Cerebellar cortex (tissue), 1 donor: ENCODE measurements around the gene PIH1D1.

Experiments
- DNase-seq: peaks from one replicate; pipeline ENCODE4 v3.0.0-alpha.2; 2015; ENCODE audit warnings: low spot score

Gene PIH1D1

DNA sequence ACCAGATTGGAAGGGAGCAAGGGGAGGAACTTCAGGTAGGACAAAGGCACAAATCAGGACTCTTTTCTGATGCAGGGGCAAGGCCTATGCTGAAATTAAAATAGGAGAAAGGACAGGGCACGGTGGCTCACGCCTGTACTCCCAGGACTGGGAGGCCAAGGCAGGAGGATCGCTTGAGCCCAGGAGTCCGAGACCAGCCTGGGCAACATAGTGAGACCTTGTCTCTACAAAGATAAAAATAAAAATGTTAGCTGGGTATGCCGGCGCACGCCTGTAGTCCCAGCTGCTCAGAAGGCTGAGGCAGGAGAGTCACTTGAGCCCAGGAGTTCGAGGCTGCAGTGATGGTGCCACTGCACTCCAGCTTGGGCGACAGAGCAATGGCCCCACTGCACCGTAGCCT lies 15.9 kb downstream of the PIH1D1 start:
- DNase-seq = no peak

DNA sequence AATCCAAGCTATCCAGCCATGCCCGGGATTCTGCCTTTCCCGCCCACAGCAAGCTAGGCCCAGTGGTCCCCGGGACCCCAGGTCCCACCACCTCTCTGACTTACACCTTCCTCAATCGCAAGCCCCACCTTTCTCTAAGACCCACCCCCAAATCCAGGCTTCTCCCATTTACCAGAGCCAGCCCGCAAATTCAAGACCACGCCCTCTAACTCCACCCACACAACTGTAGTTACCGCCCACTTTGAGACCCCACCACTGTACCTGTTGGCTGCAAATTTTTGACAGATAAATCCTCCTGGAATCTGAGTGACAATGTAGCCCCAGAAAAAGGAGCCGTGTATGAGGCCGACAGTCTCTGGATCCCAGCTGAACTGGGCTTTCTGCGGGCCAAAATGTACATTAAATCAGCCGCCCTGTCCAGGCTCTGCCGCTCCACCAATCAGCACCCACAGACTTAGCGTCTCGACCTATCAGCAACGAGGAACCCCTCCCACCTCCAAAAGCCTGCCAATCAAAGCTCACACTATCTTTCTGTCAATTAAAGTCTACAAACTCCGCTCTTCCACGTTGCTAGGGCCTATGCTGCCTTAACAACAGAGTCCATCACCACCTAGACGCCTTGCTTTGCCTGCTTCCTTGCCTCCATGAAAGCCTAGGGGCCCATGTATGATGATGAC lies 16.6 kb downstream of the PIH1D1 start:
- peak; percentile 90 for DNase-seq

DNA sequence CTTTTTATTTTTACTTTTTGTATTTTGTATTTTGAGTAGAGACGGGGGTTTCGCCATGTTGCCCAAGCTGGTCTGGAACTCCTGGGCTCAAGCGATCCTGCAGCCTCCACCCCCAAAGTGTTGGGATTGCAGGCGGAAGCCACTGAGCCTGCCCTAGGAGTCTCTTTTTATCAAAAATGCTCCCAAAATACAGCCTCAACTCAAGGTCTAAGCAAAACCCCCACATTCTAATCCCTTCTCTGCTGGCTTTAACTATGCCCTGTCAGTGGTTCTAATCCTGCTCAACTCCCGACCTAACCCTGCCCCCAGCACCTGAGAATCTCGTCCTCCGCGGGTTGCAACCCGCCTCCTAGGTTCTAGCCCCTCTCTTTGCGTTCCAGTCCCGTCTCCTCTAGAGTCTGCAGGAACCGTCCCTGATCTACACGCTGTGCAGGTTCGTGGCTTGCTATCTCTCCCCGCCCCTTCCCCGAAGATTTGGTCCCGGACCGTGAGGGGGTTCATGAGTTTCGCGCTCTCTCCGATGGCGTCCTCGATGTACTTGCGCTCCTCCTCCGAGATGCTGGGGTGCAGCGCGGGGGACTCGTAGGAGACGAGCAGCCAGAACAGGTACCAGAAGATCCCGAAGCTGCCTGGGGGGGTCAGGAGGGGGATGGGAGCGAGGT lies 18.2 kb downstream of the PIH1D1 start:
- DNase-seq = no peak

DNA sequence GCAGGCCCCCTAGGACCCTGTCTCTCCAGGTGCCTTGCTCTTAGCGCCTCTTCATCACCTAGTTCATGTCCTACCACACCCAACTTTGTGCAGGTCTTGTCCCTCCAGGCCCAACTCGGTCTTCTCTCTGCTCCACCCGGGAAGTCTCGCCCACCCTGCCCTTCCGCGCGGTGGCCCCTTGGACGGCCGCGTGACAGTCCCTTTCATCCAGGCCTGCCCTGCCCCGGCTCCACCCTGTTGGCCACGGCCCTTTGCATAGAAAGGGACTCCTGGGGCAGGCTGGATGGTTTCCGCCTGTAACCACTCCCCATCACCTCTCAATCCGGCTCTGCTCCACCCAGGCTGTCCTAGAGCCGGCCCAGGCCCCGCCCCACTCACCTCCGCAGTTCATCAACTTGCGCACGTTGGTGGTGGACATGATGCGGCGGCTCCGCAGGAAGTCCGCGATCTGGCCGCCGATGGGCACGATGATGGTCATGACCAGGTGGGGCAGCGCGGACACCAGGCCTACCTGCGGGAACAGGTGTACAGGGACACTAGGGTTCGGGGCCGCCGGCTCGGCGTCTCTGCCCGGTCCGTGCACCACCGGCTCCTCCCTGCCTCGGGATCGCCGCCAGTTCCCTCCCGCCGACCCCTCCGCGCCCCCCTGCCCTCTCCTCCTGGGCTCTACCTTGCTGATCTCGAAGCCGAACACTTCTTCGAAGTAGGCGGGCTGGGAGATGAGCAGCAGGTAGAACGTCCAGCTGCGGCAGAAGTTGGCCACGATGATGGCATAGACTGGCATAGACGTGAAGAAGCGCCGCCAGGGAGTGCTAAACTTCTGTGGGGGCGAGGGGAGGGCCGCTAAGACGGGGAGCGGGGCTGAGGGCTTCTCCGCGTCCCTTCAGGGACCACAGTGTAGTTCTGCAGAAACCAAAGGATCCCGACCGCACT lies 19.2 kb downstream of the PIH1D1 start:
- DNase-seq = no peak

DNA sequence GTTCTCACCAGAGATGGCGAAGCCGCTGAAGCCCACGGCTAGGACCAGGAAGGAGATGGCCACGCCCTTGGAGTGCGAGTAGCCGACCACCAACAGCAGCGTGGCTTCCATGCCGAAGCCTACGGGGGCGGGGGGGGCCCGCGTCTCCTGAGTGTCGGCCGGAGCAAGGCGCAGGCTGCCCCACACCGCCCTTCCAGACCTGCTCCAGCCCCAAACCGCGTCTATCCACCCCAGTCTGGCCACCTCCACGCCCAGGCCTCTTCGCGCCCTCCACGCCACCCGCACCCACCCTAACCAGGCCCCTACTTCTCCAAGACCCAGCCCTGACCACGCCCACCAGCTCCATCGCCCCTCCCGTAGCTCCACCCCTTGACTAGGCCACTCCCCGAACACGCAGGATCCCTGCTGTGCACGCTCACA lies 20.3 kb downstream of the PIH1D1 start:
- DNase-seq = no peak

DNA sequence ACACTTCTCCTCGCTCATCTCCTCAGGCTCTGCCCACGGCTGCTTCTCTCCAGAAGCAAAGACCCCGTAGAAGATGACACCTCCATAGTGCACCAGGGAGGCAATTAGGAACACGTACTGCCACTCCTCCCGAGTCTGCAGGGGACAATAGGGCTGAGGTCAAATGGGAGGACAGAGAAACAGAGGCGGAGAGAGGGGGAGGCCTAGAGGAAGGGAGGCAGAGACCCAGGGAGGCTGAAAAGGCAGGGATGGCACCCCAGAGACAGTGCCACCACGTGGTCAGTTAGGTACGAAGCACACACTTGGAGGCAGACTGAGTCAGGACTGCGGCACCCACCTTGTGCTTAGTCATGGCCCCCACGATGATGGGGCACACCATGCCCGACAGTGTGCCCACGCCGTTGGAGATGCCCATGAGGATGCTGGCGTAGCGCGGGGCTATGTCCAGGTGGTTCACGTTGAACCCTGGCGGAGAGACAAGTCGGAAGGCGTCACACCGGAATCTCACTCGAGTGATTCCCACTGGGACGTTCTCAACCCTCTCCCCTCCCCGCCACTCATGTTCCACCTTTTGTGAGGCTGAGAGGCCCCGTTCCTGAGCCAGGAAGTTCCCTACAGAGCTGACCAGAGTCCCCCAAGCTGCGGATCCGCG lies 20.8 kb downstream of the PIH1D1 start:
- no peak for DNase-seq

DNA sequence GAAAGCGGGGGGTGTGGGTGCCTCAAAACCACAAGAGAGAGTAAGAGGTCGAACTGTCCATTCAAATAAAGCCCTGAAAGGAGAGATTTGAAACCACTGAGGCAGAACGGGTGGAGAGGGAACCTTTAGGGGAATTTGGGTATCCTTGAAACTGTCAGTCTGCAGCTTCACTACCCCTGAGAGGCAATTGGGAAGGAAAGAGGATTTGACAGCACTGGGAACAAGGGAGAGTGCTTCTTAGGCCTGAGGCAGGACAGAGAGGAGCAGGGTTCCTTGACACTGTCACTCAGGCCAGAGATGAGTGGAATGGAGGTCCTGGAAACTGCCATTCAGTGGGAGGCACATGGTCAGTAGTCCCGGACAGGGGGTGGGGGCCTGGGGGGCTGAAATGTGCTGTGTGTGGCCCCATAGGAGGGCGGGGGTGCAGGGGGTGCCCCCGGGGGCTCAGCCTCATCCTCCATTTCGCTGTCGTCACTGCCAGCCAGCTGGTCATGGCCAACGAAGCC lies 21.4 kb downstream of the PIH1D1 start:
- no peak for DNase-seq

DNA sequence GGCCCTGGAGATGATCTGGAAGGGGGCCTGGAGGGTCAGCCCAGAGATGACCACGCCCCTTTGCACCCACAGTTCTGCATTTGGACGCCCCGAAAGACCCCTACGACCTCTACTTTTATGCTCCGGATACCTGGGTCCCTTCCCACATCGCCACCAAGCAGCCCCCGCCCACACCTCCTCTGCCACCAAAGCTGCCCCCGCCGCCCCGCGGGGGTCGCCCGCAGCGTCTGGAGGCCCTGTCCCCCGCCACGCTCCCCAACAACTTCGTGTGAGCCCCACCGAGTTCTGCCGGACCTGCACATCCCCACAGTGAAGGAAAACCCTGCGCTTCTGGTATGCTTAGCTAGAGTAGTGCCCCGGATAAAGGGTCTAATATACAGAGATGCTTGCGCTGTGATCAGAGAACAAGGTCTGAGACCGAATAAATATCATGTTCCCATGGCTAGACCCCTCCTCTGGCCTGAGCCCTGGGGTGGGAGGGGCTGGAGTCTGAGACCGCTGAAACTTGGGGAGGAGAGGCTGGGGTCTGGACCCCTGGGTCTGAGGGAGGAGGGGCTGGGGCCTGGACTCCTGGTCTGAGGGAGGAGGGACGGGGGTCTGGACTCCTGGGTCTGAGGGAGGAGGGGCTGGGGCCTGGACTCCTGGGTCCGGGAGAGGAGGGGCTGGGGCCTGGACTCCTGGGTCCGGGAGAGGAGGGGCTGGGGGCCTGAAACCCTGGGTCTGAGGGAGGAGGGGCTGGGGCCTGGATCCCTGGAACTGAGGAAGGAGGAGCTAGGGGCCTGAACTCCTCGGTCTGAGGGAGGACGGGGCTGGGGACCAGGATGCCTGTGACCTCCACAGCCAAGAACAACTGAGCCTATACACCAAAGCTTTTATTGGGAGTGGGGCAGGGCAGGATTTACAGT lies 22.8 kb downstream of the PIH1D1 start:
- no peak for DNase-seq

DNA sequence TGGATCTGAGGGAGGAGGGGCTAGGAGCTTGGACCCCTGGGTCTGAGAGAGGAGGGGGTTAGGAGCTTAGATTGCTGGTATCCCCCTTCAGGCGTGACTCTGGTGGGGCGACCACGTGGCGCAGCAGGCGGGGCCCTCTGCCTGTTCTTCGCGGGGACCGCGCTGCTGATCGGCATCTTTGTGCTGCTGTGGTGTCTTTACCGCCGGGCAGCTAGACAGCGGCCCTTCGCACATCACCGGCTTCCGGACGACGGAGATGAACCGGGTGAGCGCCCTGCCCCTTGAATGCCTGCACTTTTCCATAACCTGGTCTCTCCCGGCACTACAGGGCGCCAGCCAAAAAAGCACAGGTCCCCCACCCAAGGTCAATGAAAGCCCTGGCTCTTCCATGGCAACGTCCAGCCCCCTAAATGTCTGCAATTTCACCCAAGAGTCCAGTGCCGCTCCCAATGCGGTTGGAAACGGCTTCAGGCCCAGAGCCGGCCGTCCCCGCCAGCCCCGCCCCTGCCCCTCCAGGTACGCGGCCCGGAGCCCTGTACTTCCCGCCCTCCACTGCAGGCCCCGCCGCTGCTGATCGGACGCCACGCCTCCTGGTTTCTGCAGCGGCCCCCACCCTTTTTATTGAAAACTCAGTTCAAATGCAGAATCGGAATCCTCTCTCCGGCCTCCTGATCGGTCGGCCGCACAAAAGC lies 23.6 kb downstream of the PIH1D1 start:
- no peak for DNase-seq

DNA sequence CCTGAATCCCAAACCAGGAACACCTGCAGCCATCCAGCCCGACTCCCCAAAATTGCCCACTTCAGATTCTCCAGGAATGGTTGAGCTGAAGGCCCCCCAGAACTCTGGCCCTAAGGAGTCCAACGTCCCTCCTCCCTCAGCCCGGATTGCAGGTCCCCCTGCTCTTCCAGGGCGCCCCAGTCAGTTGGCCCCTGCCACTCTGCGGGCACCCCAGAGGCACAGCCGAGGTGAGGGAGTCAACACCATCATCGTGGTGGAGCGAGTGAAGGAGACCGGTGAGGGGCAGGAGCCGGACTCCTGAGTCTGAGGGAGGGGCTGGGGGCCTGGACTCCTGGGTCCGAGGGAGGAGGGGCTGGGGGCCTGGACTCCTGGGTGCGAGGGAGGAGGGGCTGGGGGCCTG lies 24.3 kb downstream of the PIH1D1 start:
- no peak for DNase-seq

DNA sequence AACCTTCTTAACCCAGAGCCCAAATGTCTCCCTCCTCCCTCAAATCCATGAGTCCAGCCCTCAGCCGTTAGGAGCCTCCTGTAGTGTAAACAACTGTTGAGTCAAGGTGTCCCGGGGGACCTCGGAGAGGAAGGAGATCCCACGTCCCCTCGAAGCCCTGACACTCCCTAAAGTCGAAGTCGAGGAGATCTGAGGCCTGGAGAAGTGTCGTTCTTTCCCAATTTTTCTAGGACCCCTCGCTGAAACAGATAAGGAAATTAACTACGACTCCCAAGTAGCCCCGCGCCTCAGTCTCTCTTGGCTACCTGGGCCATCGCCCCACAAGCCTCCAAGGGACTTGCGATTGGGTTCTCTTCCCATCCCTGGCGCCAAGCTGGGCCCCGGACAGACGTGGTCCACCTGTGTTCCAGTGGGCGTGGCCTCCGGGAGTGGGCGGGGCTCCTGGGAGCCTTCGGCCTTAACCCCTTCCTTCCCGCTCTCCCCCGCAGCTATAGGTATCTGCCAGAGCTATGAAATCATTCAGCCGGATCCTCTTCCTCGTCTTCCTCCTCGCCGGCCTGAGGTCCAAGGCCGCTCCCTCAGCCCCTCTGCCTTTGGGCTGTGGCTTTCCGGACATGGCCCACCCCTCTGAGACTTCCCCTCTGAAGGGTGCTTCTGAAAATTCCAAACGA lies 25.6 kb downstream of the PIH1D1 start:
- peak; percentile 69 for DNase-seq

DNA sequence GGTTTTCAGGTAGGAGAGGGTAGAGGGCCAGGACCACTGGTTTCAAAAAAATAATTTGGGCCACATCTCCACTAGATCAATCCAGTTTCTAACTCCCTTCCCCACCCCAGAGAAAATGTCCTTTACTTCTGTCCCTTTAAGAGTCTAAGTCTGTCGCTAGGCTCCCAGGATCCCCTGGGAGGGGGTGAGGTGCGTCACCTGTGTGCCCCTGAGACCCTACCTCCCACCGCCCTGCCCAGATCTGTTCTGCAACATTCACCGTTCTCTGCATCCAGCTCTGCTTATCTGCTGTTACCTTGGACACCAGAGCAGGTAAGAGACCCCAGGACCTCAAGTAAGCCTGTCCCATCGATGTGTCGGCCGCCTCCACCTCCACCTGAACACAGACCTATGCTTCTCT lies 26.4 kb downstream of the PIH1D1 start, which contains the start of gene GFY:
GFY (plus strand) TSS at position 211 of the 400 bp plus-strand sequence. CDS start 1,043 bp downstream, outside the sequence.
- DNase-seq = peak; percentile 37

DNA sequence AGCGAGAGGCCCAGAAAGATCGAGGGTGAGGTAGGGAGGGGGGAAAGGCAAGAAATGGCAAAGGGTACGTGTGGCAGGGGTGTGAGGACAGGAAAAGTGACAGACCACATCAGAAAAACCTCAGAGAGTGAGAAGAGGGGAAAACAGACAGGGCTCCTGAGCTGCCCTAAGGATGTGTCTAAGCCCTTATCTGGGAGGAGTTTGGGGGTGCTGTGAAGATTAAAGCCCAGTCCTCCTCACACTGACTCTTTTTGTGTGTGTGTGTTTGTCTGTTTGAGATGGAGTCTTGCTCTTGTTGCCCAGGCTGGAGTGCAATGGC lies 27.7 kb downstream of the PIH1D1 start:
- no peak for DNase-seq

DNA sequence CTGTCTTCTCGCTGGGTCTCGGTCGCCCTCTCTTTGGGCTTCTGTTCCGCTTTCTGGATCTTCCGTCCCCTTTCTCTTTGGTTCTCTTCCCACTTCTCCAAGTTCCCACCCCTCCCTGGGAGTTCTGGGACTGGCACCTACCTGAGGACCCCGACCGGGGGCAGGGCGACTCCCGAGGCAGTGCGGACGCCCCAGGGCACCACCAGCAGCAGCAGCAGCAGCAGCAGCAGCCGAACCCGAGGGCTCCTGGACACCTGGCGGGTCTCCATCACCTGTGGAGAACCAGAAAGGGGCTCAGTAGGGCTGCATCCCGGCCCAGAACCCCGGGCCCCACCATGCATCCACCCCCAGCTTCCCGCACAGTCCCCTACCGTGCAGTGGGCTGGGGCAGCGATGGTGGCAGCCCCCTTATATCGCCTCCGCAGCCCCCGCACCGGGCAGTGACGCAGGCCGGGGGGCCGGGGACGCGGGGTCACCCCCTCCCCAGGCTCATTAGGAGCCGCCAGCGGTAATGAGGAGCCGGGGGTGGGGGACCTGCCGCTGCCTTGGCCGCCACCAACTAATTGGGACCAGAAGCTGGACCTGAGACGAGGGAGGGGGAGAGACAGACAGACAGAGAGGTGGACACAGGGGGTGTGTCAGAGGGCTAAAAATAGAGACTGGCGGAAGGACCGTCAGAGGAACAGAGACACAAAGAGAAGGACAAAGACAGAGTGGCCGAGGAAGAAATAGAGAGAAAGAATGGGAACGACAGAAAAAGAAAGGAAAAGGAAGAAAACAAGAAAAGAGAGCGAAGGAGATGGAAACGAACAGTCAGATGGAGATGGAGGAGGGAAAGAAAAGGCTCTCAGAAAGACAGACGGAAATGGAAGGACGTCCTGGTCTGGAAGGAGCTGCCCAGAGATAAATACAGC lies 28.3 kb downstream of the PIH1D1 start, which contains the start of gene PTH2:
PTH2 (minus strand) TSS at position 371 of the 914 bp plus-strand sequence; CDS start at position 269, 102 bp downstream.
- DNase-seq = no peak

DNA sequence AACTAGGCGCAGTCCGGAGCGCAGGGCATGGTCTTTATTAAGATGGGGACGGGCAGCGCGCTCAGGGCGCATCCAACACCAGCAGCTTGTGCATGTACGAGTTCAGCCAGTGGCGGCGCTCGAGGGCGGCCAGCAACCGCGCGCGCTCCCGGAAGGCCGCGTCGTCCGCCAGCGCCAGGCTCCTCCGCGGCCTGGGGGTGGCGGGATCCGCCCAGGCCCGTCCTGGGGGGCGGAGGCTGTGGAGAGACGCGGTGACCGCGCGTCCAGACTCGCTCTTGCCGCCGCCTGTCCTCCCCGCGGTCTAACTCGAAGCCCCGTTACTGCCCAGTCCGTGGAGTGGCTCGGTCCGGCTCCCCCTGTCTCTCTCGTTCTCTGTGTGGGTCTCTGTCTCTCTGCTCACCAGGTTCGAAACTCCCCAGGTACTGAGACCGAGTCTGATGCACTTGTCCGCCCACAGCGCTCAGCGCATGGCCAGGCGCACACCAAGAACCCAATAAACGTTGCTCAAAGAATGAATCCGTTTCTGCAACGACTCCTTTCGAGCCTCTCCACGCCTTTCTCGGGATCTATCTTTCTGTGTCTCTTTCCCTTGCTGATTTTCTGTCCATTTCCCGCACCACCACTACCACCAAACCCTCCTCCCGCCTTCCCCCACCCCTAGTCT lies 29.1 kb downstream of the PIH1D1 start:
- DNase-seq = peak; percentile 77

DNA sequence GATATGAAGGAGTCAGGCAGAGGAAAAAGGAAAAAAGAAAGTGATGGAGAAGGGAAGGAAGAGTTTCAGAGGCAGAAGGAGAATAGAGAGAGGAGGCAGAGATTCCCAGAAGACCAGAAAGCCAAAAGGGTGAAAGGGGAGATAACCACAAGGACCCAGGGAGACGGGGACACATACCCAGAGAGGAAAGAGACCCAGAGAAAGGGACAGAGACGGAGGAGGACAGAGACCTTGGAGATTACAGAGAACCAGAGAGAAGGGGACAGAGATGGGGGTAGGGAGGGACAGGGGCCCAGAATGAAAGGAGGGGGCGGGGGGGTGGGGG lies 29.8 kb downstream of the PIH1D1 start:
- DNase-seq = no peak

DNA sequence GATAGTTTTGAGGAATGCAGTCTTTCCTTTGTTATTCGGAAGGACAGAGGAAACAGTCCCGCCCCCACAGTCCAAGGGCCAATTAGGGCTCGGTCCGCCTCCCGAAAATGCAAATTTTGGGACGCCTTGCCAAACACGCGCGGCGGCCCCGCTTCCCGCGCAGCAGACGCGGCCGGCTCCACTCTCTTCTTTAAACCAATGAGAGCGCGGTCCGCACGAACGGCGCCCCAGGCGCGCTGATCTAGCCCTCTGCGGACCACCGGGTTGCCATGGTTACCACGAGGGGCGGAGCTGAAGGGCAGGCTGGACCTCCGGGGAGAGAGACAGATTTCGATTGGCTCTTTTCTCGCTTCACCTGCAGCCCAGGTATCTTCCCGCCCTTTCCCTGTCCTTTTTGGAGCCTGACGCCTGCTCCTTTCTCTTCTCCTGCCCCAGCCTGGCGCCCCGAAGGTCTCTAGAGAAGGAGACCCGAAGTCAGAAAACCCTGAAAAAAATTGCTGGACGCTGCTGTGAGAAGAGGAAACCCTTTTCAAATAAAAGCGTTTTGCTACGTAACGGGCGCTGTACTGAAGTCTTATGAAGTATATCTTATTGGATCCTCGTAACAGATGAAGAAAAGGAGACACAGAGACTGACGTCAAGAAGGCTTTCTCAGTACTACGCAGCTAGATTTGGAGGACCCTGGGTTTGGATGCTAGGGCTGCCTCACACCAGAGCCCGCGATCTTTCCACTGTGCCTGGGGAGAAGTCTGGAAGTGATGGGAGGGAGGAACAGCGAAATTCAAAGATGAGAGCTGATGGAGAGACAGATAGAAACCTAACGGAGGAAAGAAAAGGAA lies 30.4 kb downstream of the PIH1D1 start:
- peak; percentile 92 for DNase-seq
